Lower leg skin (tissue), 3 donors: ENCODE results near the gene TNFSF10.

Experiments
- CTCF ChIP-seq, 3 donors: fragments of 450-650 bp; IDR thresholded peaks; one replicate each; pipeline ENCODE4 v1.5.1; 2016; ENCODE audit warnings: antibody characterized with exemption in 3 of 3, mild to moderate bottlenecking in 3 of 3, moderate library complexity in 2 of 3
- POLR2A ChIP-seq, 2 donors: fragments of 450-650 bp; IDR thresholded peaks; one replicate each; pipeline ENCODE4 v1.6.1; 2016 to 2017; ENCODE audit warnings: antibody characterized with exemption in 2 of 2, mild to moderate bottlenecking in 1 of 2, moderate library complexity in 1 of 2

GRCh38 chr3:172536993-172537419 lies 13.8 kb upstream of the TNFSF10 start:
- no peak for TF ChIP-seq CTCF (IDR thresholded peaks at IDR 0.05)
- TF ChIP-seq POLR2A (IDR thresholded peaks at IDR 0.05) = no peak
